Measurements from ENCODE around the gene DNAJB2.
"Not testable (repeated sequence)": the region's sequence is repeated elsewhere in the genome, so short reads cannot be mapped to it uniquely, and the experiment has no call there.

DNAJB2 gene

GRCh38 chr2:219285894-219286425, 6.8 kb downstream of the DNAJB2 start:
- DNase-seq = peak; percentile 76

- DNase-seq = no peak
These were observed 7.4 kb downstream of the DNAJB2 start for GRCh38 chr2:219286436-219287115.

GRCh38 chr2:219287116-219287440, 7.9 kb downstream of the DNAJB2 start:
- DNase-seq = not testable (repeated sequence)

- no peak for DNase-seq
These were observed 8.6 kb downstream of the DNAJB2 start for GRCh38 chr2:219287580-219288265.

- DNase-seq = no peak
These were observed 10.0 kb downstream of the DNAJB2 start for GRCh38 chr2:219289195-219289536.

- DNase-seq = peak; percentile 86
These were observed 10.6 kb downstream of the DNAJB2 start for GRCh38 chr2:219289537-219290361.

- no peak for DNase-seq
These were observed 11.4 kb downstream of the DNAJB2 start for GRCh38 chr2:219290381-219291171.

- no peak for DNase-seq
These were observed 12.2 kb downstream of the DNAJB2 start for GRCh38 chr2:219291394-219291793.

GRCh38 chr2:219291910-219292490, 12.8 kb downstream of the DNAJB2 start:
- no peak for DNase-seq

GRCh38 chr2:219292616-219293015, 13.4 kb downstream of the DNAJB2 start:
- DNase-seq = no peak

GRCh38 chr2:219293736-219294231, 14.6 kb downstream of the DNAJB2 start:
- no peak for DNase-seq

- DNase-seq = peak; percentile 63
These were observed 15.5 kb downstream of the DNAJB2 start for GRCh38 chr2:219294356-219295351.

- DNase-seq = no peak
These were observed 17.0 kb downstream of the DNAJB2 start for GRCh38 chr2:219296142-219296541.

- DNase-seq = no peak
These were observed 17.6 kb downstream of the DNAJB2 start for GRCh38 chr2:219296631-219297391.

- DNase-seq = no peak
These were observed 18.7 kb downstream of the DNAJB2 start for GRCh38 chr2:219297766-219298456.

GRCh38 chr2:219298759-219299371, 19.7 kb downstream of the DNAJB2 start:
- DNase-seq = peak; percentile 70

- no peak for DNase-seq
These were observed 20.2 kb downstream of the DNAJB2 start for GRCh38 chr2:219299372-219299760.

- no peak for DNase-seq
These were observed 20.9 kb downstream of the DNAJB2 start for GRCh38 chr2:219300022-219300421.

Measured in fibroblast of skin of abdomen (primary cell).